GM19455 (cell line): ENCODE measurements around the gene STK11.

Source experiments
- ATAC-seq: cut with Tn5 transposase; IDR thresholded peaks from one replicate; pipeline ENCODE4 v1.9.1; 2021; ENCODE audit not compliant: unreplicated experiment

Gene STK11

GRCh38 chr19:1249990-1250436, 44.4 kb downstream of the STK11 start:
- no peak for ATAC-seq

GRCh38 chr19:1250437-1251260, 45.1 kb downstream of the STK11 start:
- ATAC-seq = no peak

- no peak for ATAC-seq
These were observed 46.0 kb downstream of the STK11 start for GRCh38 chr19:1251330-1252220.

GRCh38 chr19:1252221-1252820, 46.7 kb downstream of the STK11 start:
- no peak for ATAC-seq

DNA sequence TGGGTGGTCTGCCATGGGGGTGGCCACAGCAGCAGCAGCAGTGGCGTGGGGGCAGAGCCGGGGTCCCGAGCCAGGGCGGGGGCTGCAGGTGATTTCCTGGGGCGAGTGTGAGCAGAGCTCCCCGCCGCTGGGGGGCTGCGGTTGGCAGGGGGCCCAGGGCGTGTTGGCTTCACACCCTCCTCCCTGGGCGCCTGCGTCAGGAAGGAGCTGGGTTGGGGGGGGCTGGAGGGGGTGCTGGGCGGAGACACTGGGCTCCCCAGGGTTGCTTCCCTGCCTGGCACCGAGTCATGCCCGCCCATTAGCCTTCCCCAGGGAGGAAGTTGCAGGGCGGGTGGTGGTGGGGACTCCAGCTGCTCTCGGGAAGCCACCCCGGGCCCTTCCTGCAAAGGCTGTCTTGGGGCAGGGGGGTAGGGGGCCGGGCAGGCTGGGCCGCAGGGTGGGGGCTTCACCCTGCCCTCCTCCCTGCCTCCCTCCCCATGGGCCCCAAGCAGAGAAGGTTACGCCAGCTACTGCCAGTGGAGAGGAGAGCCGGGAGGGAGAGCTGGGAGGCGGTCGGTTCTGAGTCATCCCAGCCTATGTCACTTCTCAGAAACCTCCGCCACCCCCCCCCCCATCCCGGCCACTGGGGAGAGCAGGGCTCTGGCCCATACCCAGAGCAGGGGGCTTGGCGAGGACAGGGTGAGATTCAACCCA, 47.4 kb downstream of the STK11 start:
- ATAC-seq = no peak

DNA sequence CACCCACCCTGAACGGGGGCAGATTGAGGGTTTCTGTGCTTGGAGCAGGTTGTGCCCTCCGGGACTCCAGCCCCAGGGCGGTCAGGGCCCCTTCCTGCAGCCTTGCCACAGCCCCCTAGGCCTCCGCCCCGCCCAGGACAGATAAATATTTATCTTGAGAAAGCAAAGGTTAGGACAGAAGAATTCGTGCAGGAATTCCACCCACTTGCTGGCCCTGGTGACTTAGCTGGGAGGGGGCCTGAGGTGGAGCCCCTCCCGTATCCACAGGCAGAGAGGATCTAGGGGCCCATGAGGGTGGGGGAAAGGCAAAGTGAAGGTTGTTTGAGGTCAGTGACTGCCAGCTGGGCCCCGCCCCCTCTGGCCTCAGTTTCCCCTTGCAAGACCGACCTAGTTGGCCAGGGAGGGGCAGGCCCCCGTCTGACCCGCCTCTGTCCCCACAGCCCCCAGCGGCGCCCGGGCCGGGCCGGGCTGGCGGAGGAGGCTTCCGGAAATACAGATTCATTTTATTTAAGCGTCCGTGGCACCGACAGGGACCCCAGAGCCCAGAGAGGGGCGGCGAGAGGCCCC, 48.0 kb downstream of the STK11 start:
- ATAC-seq = no peak

- no peak for ATAC-seq
These were observed 48.5 kb downstream of the STK11 start for GRCh38 chr19:1254081-1254527.

DNA sequence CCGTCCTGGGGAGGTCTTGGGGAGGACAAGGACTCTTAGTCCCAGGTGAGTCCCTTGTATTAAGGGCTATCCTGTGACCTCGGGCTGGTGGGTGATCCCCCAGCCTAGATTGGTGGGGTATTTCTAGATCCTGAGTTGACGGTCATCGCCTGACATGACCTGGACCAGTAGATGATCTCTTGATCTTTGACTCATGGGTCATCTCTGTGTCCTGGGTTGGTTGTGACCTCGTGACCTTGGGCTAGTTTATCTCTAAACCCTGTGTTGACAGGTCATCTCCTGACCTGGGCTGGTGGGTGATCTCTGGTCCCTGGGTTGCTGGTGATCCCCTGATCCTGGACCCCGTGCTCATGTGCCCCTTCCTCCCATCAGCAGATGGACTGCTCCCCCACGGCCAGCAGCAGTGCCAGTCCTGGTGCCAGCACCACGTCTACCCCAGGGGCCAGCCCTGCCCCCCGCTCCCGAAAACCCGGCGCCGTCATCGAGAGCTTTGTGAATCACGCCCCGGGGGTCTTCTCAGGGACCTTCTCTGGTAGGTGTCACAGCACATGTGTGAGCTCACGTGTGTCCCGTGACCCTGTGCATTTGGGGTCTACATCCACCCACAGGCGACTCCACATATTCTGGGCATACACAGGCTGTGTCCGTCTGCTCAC, 49.1 kb downstream of the STK11 start:
- ATAC-seq = no peak

DNA sequence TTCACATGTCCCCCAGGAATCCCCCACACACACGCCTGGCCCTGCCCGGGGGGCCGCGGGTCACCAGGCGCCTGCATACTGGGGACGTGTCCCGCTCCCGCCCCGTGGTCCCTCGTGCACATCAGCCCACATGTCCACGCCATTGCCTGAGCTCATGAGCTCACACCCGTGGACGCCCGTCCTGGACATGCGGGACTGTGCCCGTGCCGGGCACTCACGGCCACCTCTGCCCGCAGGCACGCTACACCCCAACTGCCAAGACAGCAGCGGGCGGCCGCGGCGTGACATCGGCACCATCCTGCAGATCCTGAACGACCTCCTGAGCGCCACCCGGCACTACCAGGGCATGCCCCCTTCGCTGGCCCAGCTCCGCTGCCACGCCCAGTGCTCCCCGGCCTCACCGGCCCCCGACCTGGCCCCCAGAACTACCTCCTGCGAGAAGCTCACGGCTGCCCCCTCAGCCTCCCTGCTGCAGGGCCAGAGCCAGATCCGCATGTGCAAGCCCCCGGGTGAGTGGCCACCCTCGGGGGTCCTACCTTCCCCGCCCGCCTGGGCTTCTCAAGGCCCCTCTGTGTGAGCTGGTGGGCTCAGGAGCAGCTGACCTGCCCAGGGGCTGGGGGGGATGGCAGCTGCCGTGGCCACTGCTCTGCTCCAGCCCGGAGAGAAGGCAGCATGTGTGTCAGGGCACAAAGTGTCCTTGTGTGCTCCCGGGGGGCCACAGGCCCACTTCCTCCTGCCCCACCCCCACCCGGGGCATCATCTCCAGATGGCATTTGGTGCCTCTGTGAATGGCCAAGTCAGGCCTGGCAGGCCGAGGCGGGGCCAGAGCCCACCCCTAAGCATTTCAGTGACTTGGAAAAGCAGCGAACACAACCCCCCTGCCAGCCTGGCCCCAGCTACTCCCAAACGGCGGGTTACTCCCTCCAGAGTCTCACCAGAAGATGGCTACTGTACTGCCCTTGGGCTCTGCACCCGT, 49.9 kb downstream of the STK11 start:
- no peak for ATAC-seq

GRCh38 chr19:1256646-1257474, 51.3 kb downstream of the STK11 start:
- ATAC-seq = no peak

- no peak for ATAC-seq
These were observed 52.0 kb downstream of the STK11 start for GRCh38 chr19:1257475-1258162.

GRCh38 chr19:1258163-1258492, 52.5 kb downstream of the STK11 start:
- no peak for ATAC-seq

DNA sequence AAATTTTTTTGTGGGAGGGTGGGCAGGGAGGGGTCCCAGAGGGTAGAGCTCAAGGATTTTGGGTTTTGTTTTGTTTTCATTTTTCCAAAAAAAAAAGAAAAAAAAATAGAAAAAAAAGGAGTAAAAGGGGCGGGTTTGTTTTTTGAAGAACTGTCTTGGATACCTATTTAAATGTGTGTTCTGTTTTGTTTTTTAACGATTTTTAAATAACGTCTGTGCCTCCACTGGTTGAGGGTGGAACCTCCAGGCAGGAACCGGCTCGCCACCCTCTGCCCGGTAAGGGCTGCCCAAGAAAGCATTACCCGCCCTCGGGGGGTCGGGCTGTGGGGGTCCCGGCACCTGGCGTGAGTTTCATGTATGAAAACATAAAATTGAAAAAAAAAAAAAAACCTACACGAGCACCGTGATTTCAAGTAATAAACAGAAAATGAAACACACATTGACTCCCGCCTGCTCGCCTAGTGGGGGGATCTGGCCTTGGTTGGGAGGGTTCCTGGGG, 53.2 kb downstream of the STK11 start:
- no peak for ATAC-seq

GRCh38 chr19:1259206-1259875, 53.8 kb downstream of the STK11 start:
- ATAC-seq = no peak

DNA sequence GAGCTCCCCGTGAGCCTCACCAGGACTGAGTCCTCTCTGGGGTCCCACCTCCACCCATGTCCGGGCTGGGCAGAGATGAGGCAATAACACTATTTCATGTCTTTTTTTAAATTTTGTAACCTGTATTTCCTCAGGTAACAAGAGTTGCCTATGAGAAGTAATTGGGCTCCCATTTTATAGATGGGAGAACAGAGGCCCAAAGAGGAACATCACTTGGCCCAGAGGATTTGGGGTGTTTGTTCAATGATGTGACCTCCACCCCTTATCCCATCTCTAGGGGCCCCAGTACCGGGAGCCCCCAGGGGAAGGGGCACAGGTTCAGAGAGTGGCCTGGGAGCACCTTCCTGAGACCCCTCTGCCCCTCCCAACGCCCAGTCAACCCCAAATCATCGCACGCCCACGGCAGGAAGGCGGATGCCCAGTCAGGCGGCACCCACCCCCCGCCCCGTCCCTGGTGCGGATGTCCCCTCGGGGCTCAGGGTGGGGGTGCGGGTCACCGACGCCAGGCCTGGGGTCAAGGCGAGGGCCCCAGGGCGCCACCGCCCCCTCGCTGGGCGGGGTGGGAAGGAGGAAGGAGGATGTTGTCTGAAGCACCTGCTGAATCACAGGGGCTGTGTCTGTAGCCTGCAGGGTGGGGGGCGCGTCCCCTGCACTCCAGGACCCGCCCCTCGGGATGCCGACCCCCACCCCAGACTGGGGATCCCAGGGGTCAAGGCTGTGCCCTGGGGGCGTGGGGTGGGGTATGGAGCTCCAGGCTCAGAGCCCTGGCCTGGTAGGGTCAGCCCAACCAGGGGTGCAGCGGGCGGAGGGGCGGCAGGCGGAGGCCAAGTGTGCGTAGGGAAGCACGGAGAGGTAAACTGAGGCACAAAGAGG, 54.5 kb downstream of the STK11 start:
- ATAC-seq = peak; percentile 6
